Measurements from ENCODE around the gene ZNF106. TPM values are rescaled to one million over a fixed set of nuclear protein-coding genes. Genes with fewer than 3 reads are reported as not detected.

Gene ZNF106
- polyA plus RNA-seq, 1 experiment = 15.4 TPM

DNA sequence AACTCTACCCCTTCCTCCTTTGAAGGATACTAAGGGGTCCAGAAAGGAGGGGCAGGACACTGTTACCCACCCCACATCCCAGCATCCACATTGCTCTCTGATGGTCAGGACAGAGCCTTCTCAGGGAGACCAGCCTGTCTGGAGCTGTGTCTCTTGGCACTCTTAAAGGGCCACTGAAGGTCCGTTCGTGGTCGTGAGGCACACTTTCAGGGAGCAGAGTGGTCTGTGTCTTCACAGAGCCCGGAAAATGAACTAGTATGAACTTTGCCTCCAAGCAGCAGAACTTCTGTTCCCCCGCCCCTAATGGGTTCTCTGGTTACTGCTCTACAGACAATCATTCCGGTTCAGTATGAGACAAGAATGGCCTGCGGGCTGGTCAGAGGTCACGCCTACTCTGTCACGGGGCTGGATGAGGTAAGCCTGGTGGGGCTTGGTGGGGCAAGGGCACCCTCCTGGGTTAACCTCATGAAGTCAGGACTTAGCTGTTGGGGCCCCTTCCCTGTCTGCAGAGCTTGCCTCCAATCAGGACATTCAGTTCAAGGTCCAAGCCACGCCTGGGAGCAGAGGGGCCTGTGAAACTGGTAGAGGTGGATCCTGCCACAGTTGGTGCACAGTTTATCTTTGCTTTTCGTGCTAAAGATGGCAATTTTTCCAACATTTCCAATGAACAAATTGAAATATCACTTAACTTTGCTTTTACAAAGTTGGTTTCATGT, 98.5 kb downstream of the ZNF106 start:
- Histone ChIP-seq H3K36me3 (ENCODE audit: control insufficient read depth, insufficient read depth, low read length) (no peaks in the 10 kb centered on the region), H3K27me3 (ENCODE audit: control insufficient read depth, insufficient read depth, low read length) (no peaks in the 10 kb centered on the region; the same call in 1 of the 2 replicates), H3K4me3 (ENCODE audit: low read depth, low read length) (no peak overlapping the region)
- CTCF ChIA-PET = interaction anchor here (0.7 kb wide), 1 partner anchor 31 kb away, joined by 3 read pairs; no protein-coding TSS in a partner anchor
- POLR2A ChIA-PET = no interaction called here
- no peak for DNase-seq (ENCODE audit: low read depth)
- TF ChIP-seq CTCF (IDR thresholded peaks at IDR 0.05; ENCODE audit: insufficient read depth, low read depth, low read length) = no peak

DNA sequence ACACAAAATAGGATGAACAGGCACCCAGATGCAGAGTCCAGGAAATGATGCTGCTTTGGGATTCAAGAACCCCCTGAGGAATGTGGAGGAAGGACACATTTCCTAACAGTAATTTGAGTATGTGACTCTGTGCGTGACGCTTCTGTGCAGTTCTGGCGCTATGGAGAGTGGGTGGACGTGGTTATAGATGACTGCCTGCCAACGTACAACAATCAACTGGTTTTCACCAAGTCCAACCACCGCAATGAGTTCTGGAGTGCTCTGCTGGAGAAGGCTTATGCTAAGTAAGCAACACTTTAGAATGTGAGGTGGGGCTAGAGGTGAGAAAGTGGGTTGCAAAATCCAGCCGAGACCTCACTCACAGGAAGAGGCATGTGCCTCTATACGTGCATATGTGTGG, 103.3 kb downstream of the ZNF106 start:
- no peaks in the 10 kb centered on the region; the same call in 1 of the 2 replicates for H3K27me3 ChIP-seq (ENCODE audit: control insufficient read depth, insufficient read depth, low read length)
- ChIA-PET CTCF (interaction anchor here (0.8 to 1.5 kb wide), 4 partner anchors 10 to 25 kb away, joined by 3 to 5 read pairs (median 3); no protein-coding TSS in a partner anchor), POLR2A (no interaction called here)
- TF ChIP-seq CTCF (IDR thresholded peaks at IDR 0.05; ENCODE audit: insufficient read depth, low read depth, low read length) = no peak
- DNase-seq (ENCODE audit: low read depth) = no peak
- H3K36me3 ChIP-seq (ENCODE audit: control insufficient read depth, insufficient read depth, low read length) = no peaks in the 10 kb centered on the region
- no peak overlapping the region for H3K4me3 ChIP-seq (ENCODE audit: low read depth, low read length)

DNA sequence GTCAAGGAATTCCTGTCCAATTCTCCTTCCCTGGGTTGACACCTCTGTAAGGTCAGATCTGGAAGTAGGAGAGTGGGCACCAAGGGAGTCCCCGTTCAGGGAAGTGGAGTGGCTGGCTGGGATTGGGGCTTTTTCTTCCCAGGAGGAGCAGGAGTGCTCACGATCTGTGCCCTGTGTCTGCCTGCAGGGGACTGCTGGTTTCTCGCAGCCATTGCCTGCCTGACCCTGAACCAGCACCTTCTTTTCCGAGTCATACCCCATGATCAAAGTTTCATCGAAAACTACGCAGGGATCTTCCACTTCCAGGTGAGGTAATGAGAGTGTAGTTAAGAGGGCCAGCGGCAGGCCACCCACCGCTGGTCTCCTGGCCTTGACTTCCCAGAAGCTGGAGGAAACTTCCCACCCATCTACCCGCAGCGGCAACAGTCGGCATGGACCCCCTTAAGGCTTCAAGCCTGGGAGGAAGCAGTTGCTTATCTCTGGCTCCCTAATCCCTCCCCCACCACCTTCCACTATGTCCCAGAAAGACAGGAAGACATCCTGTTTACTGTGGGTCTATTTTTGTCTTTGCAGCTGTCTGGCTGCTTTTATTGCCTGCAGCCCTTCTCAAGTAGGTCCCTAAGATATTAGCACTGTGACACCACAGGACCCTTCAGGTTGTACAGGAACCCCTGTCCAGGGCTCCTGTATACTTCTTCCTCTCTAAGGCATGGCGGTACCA, 104.8 kb downstream of the ZNF106 start:
- no peak overlapping the region for H3K4me3 ChIP-seq (ENCODE audit: low read depth, low read length)
- no peak for TF ChIP-seq CTCF (IDR thresholded peaks at IDR 0.05; ENCODE audit: insufficient read depth, low read depth, low read length)
- POLR2A ChIA-PET = no interaction called here
- no peaks in the 10 kb centered on the region; the same call in 1 of the 2 replicates for H3K27me3 ChIP-seq (ENCODE audit: control insufficient read depth, insufficient read depth, low read length)
- CTCF ChIA-PET = interaction anchor here (0.6 to 1.8 kb wide), 19 partner anchors 8 to 163 kb away, joined by 3 to 9 read pairs (median 3); no protein-coding TSS in a partner anchor
- H3K36me3 ChIP-seq (ENCODE audit: control insufficient read depth, insufficient read depth, low read length) = no peaks in the 10 kb centered on the region
- no peak for DNase-seq (ENCODE audit: low read depth)

GRCh38 chr15:42385206-42385979, 105.5 kb downstream of the ZNF106 start:
- ChIA-PET CTCF (interaction anchor here (0.6 to 1.8 kb wide), 24 partner anchors 8 to 396 kb away, joined by 3 to 9 read pairs (median 3); partner anchors contain the start of gene VPS39), POLR2A (interaction anchor here (0.6 kb wide), 1 partner anchor 206 kb away, joined by 3 read pairs; no protein-coding TSS in a partner anchor)
- Histone ChIP-seq H3K27me3 (ENCODE audit: control insufficient read depth, insufficient read depth, low read length) (no peaks in the 10 kb centered on the region; the same call in 1 of the 2 replicates), H3K36me3 (ENCODE audit: control insufficient read depth, insufficient read depth, low read length) (no peaks in the 10 kb centered on the region), H3K4me3 (ENCODE audit: low read depth, low read length) (no peak overlapping the region)
- TF ChIP-seq CTCF (IDR thresholded peaks at IDR 0.05; ENCODE audit: insufficient read depth, low read depth, low read length) = peak; percentile 74
- no peak for DNase-seq (ENCODE audit: low read depth)
